ENCODE results near the gene VEZT. TPM values are rescaled to one million over a fixed set of nuclear protein-coding genes. Genes with fewer than 3 reads are reported as not detected.

Gene VEZT
- total RNA-seq, 1 experiment from 2014 or later: 149 TPM

GRCh38 chr12:95318071-95318545 is 100.5 kb downstream of the VEZT start:
- peak overlapping the region; percentile 35 for H3K4me3 Mint-ChIP-seq (ENCODE audit: low read depth, unreplicated experiment)
- peaks cover 72% of the 10 kb centered on the region for H3K4me1 Mint-ChIP-seq (ENCODE audit: low read depth, unreplicated experiment)
- intact Hi-C loops (cut with micrococcal nuclease; ENCODE audit: unreplicated experiment): loop anchor here (5.0 kb wide), 1 partner anchor 201 kb away; no protein-coding TSS in a partner anchor
- H3K27me3 Mint-ChIP-seq (ENCODE audit: unreplicated experiment): no peaks in the 10 kb centered on the region
- H3K9me3 Mint-ChIP-seq (ENCODE audit: low read depth, unreplicated experiment): no peaks in the 10 kb centered on the region
- peak overlapping the region; percentile 97 for H3K27ac Mint-ChIP-seq (ENCODE audit: unreplicated experiment)
- H3K36me3 Mint-ChIP-seq (ENCODE audit: insufficient read depth, unreplicated experiment): peaks cover 32% of the 10 kb centered on the region
- BruUV-seq (replicated peaks): no TSS peak
- CTCF ChIA-PET: interaction anchor here (0.6 to 1.4 kb wide), 4 partner anchors 13 to 234 kb away, joined by 3 to 7 read pairs (median 4); no protein-coding TSS in a partner anchor
- peak; percentile 39 for DNase-seq
- no peak for TF ChIP-seq CTCF (IDR thresholded peaks at IDR 0.05; ENCODE audit: unreplicated experiment)

GRCh38 chr12:95319694-95320331 is 102.2 kb downstream of the VEZT start:
- Mint-ChIP-seq H3K9me3 (ENCODE audit: low read depth, unreplicated experiment) (no peaks in the 10 kb centered on the region), H3K27ac (ENCODE audit: unreplicated experiment) (peak overlapping the region; percentile 77), H3K4me3 (ENCODE audit: low read depth, unreplicated experiment) (no peak overlapping the region), H3K36me3 (ENCODE audit: insufficient read depth, unreplicated experiment) (peaks cover 20% of the 10 kb centered on the region), H3K4me1 (ENCODE audit: low read depth, unreplicated experiment) (peaks cover 86% of the 10 kb centered on the region), H3K27me3 (ENCODE audit: unreplicated experiment) (no peaks in the 10 kb centered on the region)
- no TSS peak for BruUV-seq (replicated peaks)
- CTCF ChIA-PET: interaction anchor here (0.7 to 1.4 kb wide), 4 partner anchors 16 to 203 kb away, joined by 3 to 4 read pairs (median 3); partner anchors contain the start of gene METAP2
- no peak for DNase-seq
- TF ChIP-seq CTCF (IDR thresholded peaks at IDR 0.05; ENCODE audit: unreplicated experiment): no peak
- intact Hi-C loops (cut with micrococcal nuclease; ENCODE audit: unreplicated experiment): loop anchor here (5.0 kb wide), 2 partner anchors 103 to 203 kb away; partner anchors contain the start of genes FGD6 and VEZT

GRCh38 chr12:95321516-95322246 is 104.1 kb downstream of the VEZT start:
- CTCF ChIA-PET: interaction anchor here (0.6 to 1.5 kb wide), 3 partner anchors 9 to 205 kb away, joined by 3 read pairs; no protein-coding TSS in a partner anchor
- Mint-ChIP-seq H3K4me3 (ENCODE audit: low read depth, unreplicated experiment) (no peak overlapping the region), H3K4me1 (ENCODE audit: low read depth, unreplicated experiment) (peaks cover 71% of the 10 kb centered on the region), H3K36me3 (ENCODE audit: insufficient read depth, unreplicated experiment) (peaks cover 24% of the 10 kb centered on the region), H3K9me3 (ENCODE audit: low read depth, unreplicated experiment) (no peaks in the 10 kb centered on the region), H3K27me3 (ENCODE audit: unreplicated experiment) (no peaks in the 10 kb centered on the region), H3K27ac (ENCODE audit: unreplicated experiment) (peak overlapping the region; percentile 35)
- BruUV-seq (replicated peaks): no TSS peak
- DNase-seq: no peak
- TF ChIP-seq CTCF (IDR thresholded peaks at IDR 0.05; ENCODE audit: unreplicated experiment): no peak
- intact Hi-C loops (cut with micrococcal nuclease; ENCODE audit: unreplicated experiment): loop anchor here (5.0 kb wide), 1 partner anchor 104 kb away; the partner anchor contains the start of genes FGD6 and VEZT

- peaks cover 24% of the 10 kb centered on the region for H3K36me3 Mint-ChIP-seq (ENCODE audit: insufficient read depth, unreplicated experiment)
- H3K9me3 Mint-ChIP-seq (ENCODE audit: low read depth, unreplicated experiment): no peaks in the 10 kb centered on the region
- H3K4me3 Mint-ChIP-seq (ENCODE audit: low read depth, unreplicated experiment): no peak overlapping the region
- peaks cover 70% of the 10 kb centered on the region for H3K4me1 Mint-ChIP-seq (ENCODE audit: low read depth, unreplicated experiment)
- no peak for DNase-seq
- CTCF ChIA-PET: no interaction called here
- intact Hi-C loops (cut with micrococcal nuclease; ENCODE audit: unreplicated experiment): loop anchor here (5.0 kb wide), 1 partner anchor 105 kb away; the partner anchor contains the start of genes FGD6 and VEZT
- TF ChIP-seq CTCF (IDR thresholded peaks at IDR 0.05; ENCODE audit: unreplicated experiment): no peak
- no TSS peak for BruUV-seq (replicated peaks)
- H3K27me3 Mint-ChIP-seq (ENCODE audit: unreplicated experiment): no peaks in the 10 kb centered on the region
- peak overlapping the region; percentile 35 for H3K27ac Mint-ChIP-seq (ENCODE audit: unreplicated experiment)
Observed at GRCh38 chr12:95322326-95322725, 104.7 kb downstream of the VEZT start.

Data from Calu3 (cell line).